Dedifferentiated amniotic fluid mesenchymal stem cell (primary cell): Measurements from ENCODE around the gene ZNF335.
"Not testable (repeated sequence)": the region's sequence is repeated elsewhere in the genome, so short reads cannot be mapped to it uniquely, and the experiment has no call there.

Experiments used
- DNase-seq: peaks from one replicate; pipeline ENCODE4 v3.0.0-alpha.2; 2016; ENCODE audit errors: extremely low spot score

The ZNF335 gene

GRCh38 chr20:45911486-45912343 is 60.3 kb downstream of the ZNF335 start, which contains the start of gene PLTP:
TSS of gene PLTP (minus strand) at chr20:45912155. CDS start at chr20:45911452, 703 bp downstream.
- DNase-seq = no peak

GRCh38 chr20:45910670-45911485 is 61.1 kb downstream of the ZNF335 start:
- DNase-seq = peak; percentile 97

- DNase-seq = no peak
Measured at GRCh38 chr20:45909817-45910669, 62.0 kb downstream of the ZNF335 start.

- no peak for DNase-seq
Measured at GRCh38 chr20:45909336-45909808, 62.6 kb downstream of the ZNF335 start.

GRCh38 chr20:45908084-45908483 is 63.9 kb downstream of the ZNF335 start:
- DNase-seq = no peak

GRCh38 chr20:45907219-45907948 is 64.6 kb downstream of the ZNF335 start:
- no peak for DNase-seq

GRCh38 chr20:45905505-45906079 is 66.4 kb downstream of the ZNF335 start:
- DNase-seq = peak; percentile 63

- DNase-seq = no peak
Measured at GRCh38 chr20:45904583-45905504, 67.2 kb downstream of the ZNF335 start.

- no peak for DNase-seq
Measured at GRCh38 chr20:45902199-45902701, 69.8 kb downstream of the ZNF335 start.

- not testable (repeated sequence) for DNase-seq
Measured at GRCh38 chr20:45901332-45901731, 70.7 kb downstream of the ZNF335 start.

GRCh38 chr20:45899046-45899835 is 72.8 kb downstream of the ZNF335 start:
- DNase-seq = no peak
